Thyroid gland (tissue), 4 donors: ENCODE data around the gene SLC25A4.

ENCODE experiments used
- CTCF ChIP-seq, 6 experiments: fragments of 200-600 bp in 3 of 6; fragments of 450-650 bp in 3 of 6; sonication (generic) in 3 of 6; IDR thresholded peaks; one replicate each; pipeline ENCODE4 v1.5.1; 2016 to 2019; ENCODE audit warnings: antibody characterized with exemption in 6 of 6, mild to moderate bottlenecking in 2 of 6, inconsistent platforms in 1 of 6, moderate library complexity in 1 of 6
- POLR2A ChIP-seq, 2 donors: fragments of 450-650 bp; IDR thresholded peaks; one replicate each; pipeline ENCODE4 v1.6.1; 2017; ENCODE audit warnings: antibody characterized with exemption in 2 of 2, mild to moderate bottlenecking in 2 of 2, moderate library complexity in 1 of 2

GRCh38 chr4:185093603-185094002, 49.5 kb upstream of the SLC25A4 start:
- TF ChIP-seq CTCF (IDR thresholded peaks at IDR 0.05) (no peak), POLR2A (IDR thresholded peaks at IDR 0.05) (no peak)
